ENCODE results near the gene C6orf132. TPM values are rescaled to one million over a fixed set of nuclear protein-coding genes. Genes with fewer than 3 reads are reported as not detected.
"Not testable (repeated sequence)": the region's sequence is repeated elsewhere in the genome, so short reads cannot be mapped to it uniquely, and the experiment has no call there.

The C6orf132 gene
- total and polyA plus RNA-seq, 2 of the 4 experiments (the other 2 are of a cell fraction): 0.72 to 1.7 TPM

DNA sequence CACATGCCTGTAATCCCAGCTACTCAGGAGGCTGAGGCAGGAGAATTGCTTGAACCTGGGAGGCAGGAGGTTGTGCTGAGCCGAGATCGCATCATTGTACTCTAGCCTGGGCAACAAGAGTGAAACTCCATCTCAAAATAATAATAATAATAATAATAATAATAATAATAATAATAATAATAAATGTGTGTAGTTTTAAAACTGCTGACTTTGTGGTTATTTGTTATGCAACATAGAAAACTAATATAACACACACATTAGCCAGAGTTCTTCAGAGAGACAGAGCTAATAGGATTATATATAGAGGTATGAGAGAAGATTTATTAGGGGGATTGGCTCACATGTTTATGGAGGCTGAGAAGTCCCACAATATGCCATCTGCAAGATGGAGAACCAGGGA is 27.4 kb upstream of the C6orf132 start:
- CTCF ChIA-PET: interaction anchor here (0.6 to 1.9 kb wide), 3 partner anchors 13 to 378 kb away, joined by 3 to 15 read pairs (median 8); no protein-coding TSS in a partner anchor
- H3K27ac ChIP-seq (ENCODE audit: insufficient read depth, low read length); H3K79me1 ChIP-seq (ENCODE audit: low read depth in 1 of 2, low read length in 2 of 2); H2AK9ac ChIP-seq (replicated peaks; ENCODE audit: low read depth, low read length, poor library complexity); H3K4ac ChIP-seq (ENCODE audit: low read depth, low read length); H4K91ac ChIP-seq (ENCODE audit: insufficient read depth, low read depth, low read length); H3K56ac ChIP-seq (ENCODE audit: extremely low read depth, insufficient read depth, low read length); H2BK5ac ChIP-seq (ENCODE audit: low read depth, low read length, poor library complexity, severe bottlenecking); H3K4me3 ChIP-seq (ENCODE audit: insufficient read depth, low read depth, low read length); dilution Hi-C loops (cut with HindIII; ENCODE audit: low sequenced_read_pairs, unreplicated experiment); H3K14ac ChIP-seq (replicated peaks; ENCODE audit: low read depth, low read length); H2BK120ac ChIP-seq (ENCODE audit: low read depth, low read length); H2BK20ac ChIP-seq (ENCODE audit: low read depth, low read length); H3K9me3 ChIP-seq (ENCODE audit: control insufficient read depth, insufficient read depth, low read length); H3K36me3 ChIP-seq (ENCODE audit: control insufficient read depth, insufficient read depth, low read length); H4K8ac ChIP-seq (ENCODE audit: low read depth in 2 of 2, low read length in 2 of 2); H3K9ac ChIP-seq (ENCODE audit: low read depth, low read length); BruUV-seq (replicated peaks); H3K4me2 ChIP-seq (ENCODE audit: low read depth, low read length); H2AK5ac ChIP-seq (ENCODE audit: low read depth, low read length); ATAC-seq (ENCODE audit: low read depth); DNase-seq; H3K9me1 ChIP-seq (ENCODE audit: insufficient read depth, low read length); H4K20me1 ChIP-seq (ENCODE audit: insufficient read depth, low read length); POLR2A ChIA-PET (ENCODE audit: unreplicated experiment); H3K27me3 ChIP-seq (ENCODE audit: control insufficient read depth, insufficient read depth, low read length); H2BK15ac ChIP-seq (ENCODE audit: low read depth, low read length); H3K4me1 ChIP-seq (ENCODE audit: control insufficient read depth, insufficient read depth, low read length); H4K5ac ChIP-seq (ENCODE audit: low read depth, low read length); H3K18ac ChIP-seq (ENCODE audit: low read depth, low read length); H2AFZ ChIP-seq (replicated peaks; ENCODE audit: low read length, poor library complexity); H3K23ac ChIP-seq (ENCODE audit: low read depth, low read length): not testable (repeated sequence)
- TF ChIP-seq MAFK (IDR thresholded peaks at IDR 0.05; ENCODE audit: low read depth, low read length): peak; percentile 36; the same call in 1 of the 2 replicates
- intact Hi-C loops (cut with micrococcal nuclease): loop anchor here (10.0 kb wide), 1 partner anchor 385 kb away; the partner anchor contains the start of genes PRICKLE4 and TOMM6
- in situ Hi-C loops (cut with MboI; ENCODE audit: low sequenced_read_pairs): loop anchor here (5.0 kb wide), 1 partner anchor 92 kb away; no protein-coding TSS in a partner anchor
- WGBS, 2 experiments (ENCODE audit: extremely low coverage in 2 of 2, insufficient read length in 1 of 2): no CpG with 5 or more reads among the region's 2 CpGs

Data from IMR-90 (cell line).